GM23338 (cell line): ENCODE measurements around the gene PER1. TPM values are rescaled to one million over a fixed set of nuclear protein-coding genes. Genes with fewer than 3 reads are reported as not detected.

Source experiments
- ATAC-seq: fragments of 200-7000 bp; cut with Tn5 transposase; 3 replicates; pipeline ENCODE4 v1.9.1; 2020
- DNase-seq: peaks from one replicate; pipeline ENCODE4 v3.0.0-alpha.2; 2015; ENCODE audit warnings: low spot score
- H2AFZ ChIP-seq: fragments of 200-600 bp; sonication (generic); 2 replicates; pipeline ENCODE4 v1.8.0; 2016; ENCODE audit warnings: antibody characterized with exemption, mild to moderate bottlenecking, moderate library complexity
- H3F3A ChIP-seq: fragments of 200-600 bp; sonication (generic); replicated peaks from 2 replicates; pipeline ENCODE4 v1.8.0; 2017; ENCODE audit warnings: antibody characterized with exemption, mixed run types, low read depth
- H3K27ac ChIP-seq: fragments of 200-600 bp; sonication (generic); 2 replicates; pipeline ENCODE4 v1.6.1; 2016; ENCODE audit warnings: low read depth
- H3K27me3 ChIP-seq: fragments of 200-600 bp; sonication (generic); 2 replicates; pipeline ENCODE4 v1.8.0; 2016; ENCODE audit warnings: mild to moderate bottlenecking, mixed run types, moderate library complexity; ENCODE audit not compliant: insufficient read depth
- H3K36me3 ChIP-seq: fragments of 200-600 bp; sonication (generic); 2 replicates; pipeline ENCODE4 v1.8.0; 2016; ENCODE audit warnings: mild to moderate bottlenecking; ENCODE audit not compliant: insufficient read depth
- H3K4me1 ChIP-seq: fragments of 200-600 bp; sonication (generic); 2 replicates; pipeline ENCODE4 v1.8.0; 2016; ENCODE audit warnings: mild to moderate bottlenecking, moderate library complexity; ENCODE audit not compliant: insufficient read depth
- H3K4me2 ChIP-seq: fragments of 200-600 bp; sonication (generic); 2 replicates; pipeline ENCODE4 v1.7.1; 2017; ENCODE audit warnings: mixed run types
- H3K4me3 ChIP-seq: fragments of 200-600 bp; sonication (generic); 2 replicates; pipeline ENCODE4 v1.6.1; 2016; ENCODE audit warnings: mixed run types
- H3K79me2 ChIP-seq: fragments of 200-600 bp; sonication (generic); replicated peaks from 2 replicates; pipeline ENCODE4 v1.8.0; 2017; ENCODE audit warnings: mild to moderate bottlenecking; ENCODE audit not compliant: insufficient read depth
- H3K9me2 ChIP-seq: fragments of 200-600 bp; sonication (generic); 2 replicates; pipeline ENCODE4 v1.8.0; 2017; ENCODE audit not compliant: insufficient read depth
- H4K20me1 ChIP-seq: fragments of 200-600 bp; sonication (generic); replicated peaks from 2 replicates; pipeline ENCODE4 v1.8.0; 2017; ENCODE audit warnings: mild to moderate bottlenecking; ENCODE audit not compliant: insufficient read depth
- H3K27ac Mint-ChIP-seq: 2 replicates; pipeline ENCODE4 v1.8.0; 2020; ENCODE audit warnings: inconsistent platforms, mild to moderate bottlenecking, moderate library complexity, mixed read lengths
- H3K27me3 Mint-ChIP-seq: 3 replicates; pipeline ENCODE4 v1.8.0; 2022; ENCODE audit warnings: low read depth, mild to moderate bottlenecking, moderate library complexity, mixed read lengths, inconsistent platforms; ENCODE audit not compliant: insufficient read depth, poor library complexity
- H3K36me3 Mint-ChIP-seq: 3 replicates; pipeline ENCODE4 v1.8.0; 2021; ENCODE audit warnings: low read depth, mild to moderate bottlenecking, inconsistent platforms, moderate library complexity, mixed read lengths
- H3K4me1 Mint-ChIP-seq: 3 replicates; pipeline ENCODE4 v1.8.0; 2020; ENCODE audit warnings: mild to moderate bottlenecking, inconsistent platforms, mixed read lengths
- H3K4me3 Mint-ChIP-seq: 3 replicates; pipeline ENCODE4 v1.8.0; 2021; ENCODE audit warnings: moderate library complexity, mild to moderate bottlenecking, inconsistent platforms, mixed read lengths
- H3K9me3 Mint-ChIP-seq: 3 replicates; pipeline ENCODE4 v1.8.0; 2020; ENCODE audit warnings: moderate library complexity, mild to moderate bottlenecking, inconsistent platforms, mixed read lengths
- CREB1 ChIP-seq: fragments of 250-450 bp; sonication (Bioruptor Pico); IDR thresholded peaks from 2 replicates; pipeline ENCODE4 v1.5.0; 2020; ENCODE audit warnings: low read depth, mild to moderate bottlenecking, moderate library complexity
- CTCF ChIP-seq, 2 experiments: fragments of 200-600 bp in 1 of 2; sonication (generic) in 1 of 2; conservative IDR thresholded peaks; 2 replicates each; pipeline versions ENCODE4 v1.5.1 to v1.6.1; 2016 to 2017; ENCODE audit warnings: antibody characterized with exemption in 2 of 2, low read depth in 2 of 2, mild to moderate bottlenecking in 2 of 2, moderate library complexity in 1 of 2
- EZH2 ChIP-seq: fragments of 200-600 bp; sonication (generic); IDR thresholded peaks from one replicate; pipeline ENCODE4 v1.8.0; 2017; ENCODE audit warnings: antibody characterized with exemption, mild to moderate bottlenecking, low read depth; ENCODE audit not compliant: unreplicated experiment
- EZH2phosphoT487 ChIP-seq: fragments of 200-600 bp; sonication (generic); IDR thresholded peaks from one replicate; pipeline ENCODE4 v1.8.1; 2018; ENCODE audit warnings: antibody characterized with exemption; ENCODE audit not compliant: unreplicated experiment
- POLR2AphosphoS5 ChIP-seq: IDR thresholded peaks from 2 replicates; pipeline ENCODE4 v1.6.1; 2016; ENCODE audit warnings: antibody characterized with exemption, low read depth
- ZNF114 ChIP-seq: fragments of 250-450 bp; sonication (Bioruptor Pico); IDR thresholded peaks from 2 replicates; pipeline ENCODE4 v1.5.0; 2020; ENCODE audit warnings: mild to moderate bottlenecking, moderate library complexity
- polyA plus RNA-seq: library from polyadenylated mRNA; unstranded; fragments of >200 nt; fragmentation: Nextera tagmentation; extraction: Ambion mirVana; gene quantifications from 2 replicates; pipeline ENCODE4 v1.2.1, GENCODE V29; 2016
- total RNA-seq: library from RNA; depleted of rRNA; stranded (reverse); fragments of >200 nt; shearing (Covaris generic); gene quantifications from 2 replicates; pipeline ENCODE4 v1.2.3, GENCODE V29; 2014

The PER1 gene
- total and polyA plus RNA-seq, 2 experiments from 2014 or later, result 12.2 to 36.1 TPM

GRCh38 chr17:8155996-8156245 lies 3.7 kb upstream of the PER1 start (continued):
- TF ChIP-seq CTCF (conservative IDR thresholded peaks at IDR 0.05; ENCODE audit: low read depth in 2 of 2), result no peak
- TF ChIP-seq POLR2AphosphoS5, result no peak

GRCh38 chr17:8155231-8155995 lies 3.2 kb upstream of the PER1 start:
- no peak overlapping the region for H2AFZ ChIP-seq

More at GRCh38 chr17:8155231-8155995, 3.2 kb upstream of the PER1 start:
- Histone ChIP-seq H3K9me2 (no peaks in the 10 kb centered on the region), H3K4me2 (peak overlapping the region; percentile 100), H3K36me3 (no peaks in the 10 kb centered on the region), H3K4me3 (peak overlapping the region; percentile 67), H3K27ac (peak overlapping the region; percentile 83), H4K20me1 (no peaks in the 10 kb centered on the region; the same call in 1 of the 2 replicates), H3K79me2 (peaks cover 6% of the 10 kb centered on the region; the same call in 1 of the 2 replicates), H3K27me3 (no peaks in the 10 kb centered on the region), H3K4me1 (peaks cover 30% of the 10 kb centered on the region), H3F3A (peaks cover 39% of the 10 kb centered on the region; the same call in 1 of the 2 replicates)
- H3K36me3 Mint-ChIP-seq, result peaks cover 16% of the 10 kb centered on the region
- DNase-seq (peak; percentile 49), ATAC-seq (no peak)
- no peak overlapping the region; the same call in 1 of the 2 replicates for H3K27ac Mint-ChIP-seq
- TF ChIP-seq ZNF114 (CRISPR knock-in tag), result no peak
- no peak for TF ChIP-seq CTCF (conservative IDR thresholded peaks at IDR 0.05; ENCODE audit: low read depth in 2 of 2)
- TF ChIP-seq CREB1 (CRISPR knock-in tag), result no peak
- no peak for TF ChIP-seq EZH2phosphoT487
- no peak for TF ChIP-seq EZH2
- no peak for TF ChIP-seq POLR2AphosphoS5
- H3K4me1 Mint-ChIP-seq, result peaks cover 23% of the 10 kb centered on the region
- H3K9me3 Mint-ChIP-seq, result no peaks in the 10 kb centered on the region; the same call in 2 of the 3 replicates
- H3K27me3 Mint-ChIP-seq, result peaks cover 34% of the 10 kb centered on the region
- H3K4me3 Mint-ChIP-seq, result no peak overlapping the region
